ENCODE measurements around the gene SLC7A11.

DNA sequence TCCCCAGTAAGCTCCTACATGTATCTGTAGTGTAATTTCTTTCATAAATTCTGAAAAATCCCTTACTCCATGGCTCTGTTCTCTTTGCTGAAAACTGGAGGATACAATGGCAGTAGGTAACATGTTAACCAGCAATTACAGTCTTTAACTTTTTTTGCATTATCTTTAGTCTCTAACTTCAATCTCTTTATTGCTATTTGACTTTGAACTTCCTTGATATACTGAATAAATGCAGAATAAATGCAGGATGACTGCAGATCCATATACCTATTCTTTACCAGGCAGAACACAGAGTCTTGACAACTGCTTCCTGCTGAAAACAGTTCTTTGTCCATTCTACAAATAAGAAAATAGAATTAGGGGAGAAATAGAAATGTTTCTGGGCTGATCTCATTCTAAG is 101.3 kb downstream of the SLC7A11 start:
- TF ChIP-seq SUZ12 (IDR thresholded peaks at IDR 0.05; ENCODE audit: extremely low read depth, insufficient read depth, insufficient read length) (no peak), ZNF274 (IDR thresholded peaks at IDR 0.05; ENCODE audit: low read depth, low read length) (no peak), YY1 (IDR thresholded peaks at IDR 0.05; ENCODE audit: insufficient read depth, insufficient read length) (no peak)

All from NT2/D1 (cell line).